SK-N-MC (cell line): Measurements from ENCODE around the gene PAX4.

Source experiments
- EZH2 ChIP-seq: fragments of 200-600 bp; sonication (generic); IDR thresholded peaks from one replicate; pipeline ENCODE4 v1.6.1; 2017; ENCODE audit warnings: antibody characterized with exemption
- POLR2AphosphoS5 ChIP-seq: IDR thresholded peaks from 2 replicates; pipeline ENCODE4 v1.6.1; 2012; ENCODE audit warnings: mild to moderate bottlenecking, low read depth, low read length, borderline replicate concordance

DNA sequence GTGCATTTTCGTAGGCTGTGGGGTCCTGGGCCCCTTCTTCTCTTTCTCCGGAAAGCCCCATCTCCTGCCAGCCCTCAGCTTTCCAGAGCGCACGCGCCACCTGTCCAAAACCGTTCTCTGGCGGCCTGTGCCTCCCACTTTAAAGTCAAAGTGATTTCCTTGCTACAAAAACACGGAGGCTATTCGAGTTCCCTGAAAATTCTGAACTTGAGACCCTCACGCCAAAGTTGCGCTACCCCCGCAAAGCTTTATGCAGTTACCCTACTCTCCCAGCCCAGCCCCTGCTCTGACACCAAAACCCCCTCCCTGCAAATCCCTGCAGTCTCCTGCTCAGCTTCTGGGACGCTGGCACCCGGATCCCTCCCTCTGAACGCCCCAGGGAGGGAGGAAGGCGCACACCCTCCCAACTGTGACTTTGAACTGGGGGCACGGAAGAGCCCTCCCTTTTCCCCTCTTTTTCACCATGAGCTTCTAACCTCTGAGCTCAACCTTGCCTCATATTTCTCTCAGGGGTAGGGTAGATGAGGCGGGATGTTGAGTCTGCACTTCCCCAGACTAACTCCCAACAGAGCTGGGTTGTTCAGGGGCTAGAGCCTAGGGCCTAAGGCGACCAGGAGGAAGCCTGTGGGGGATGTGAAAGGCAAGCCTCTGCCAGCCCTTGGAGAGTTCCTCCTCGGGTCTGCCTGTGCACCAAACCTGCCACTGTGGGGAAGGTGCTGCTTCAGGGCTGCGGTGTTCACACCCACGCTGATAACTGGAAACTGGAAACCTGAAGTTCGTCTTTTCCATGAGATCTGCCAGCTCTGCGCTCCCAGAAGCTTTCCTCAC is 2.7 kb upstream of the PAX4 start:
- no peak for TF ChIP-seq POLR2AphosphoS5
- no peak for TF ChIP-seq EZH2
